ENCODE results near the gene ICAM3.
A peak's percentile ranks its signal among the peaks of the same experiment; 100 is the strongest.

Gene ICAM3

DNA sequence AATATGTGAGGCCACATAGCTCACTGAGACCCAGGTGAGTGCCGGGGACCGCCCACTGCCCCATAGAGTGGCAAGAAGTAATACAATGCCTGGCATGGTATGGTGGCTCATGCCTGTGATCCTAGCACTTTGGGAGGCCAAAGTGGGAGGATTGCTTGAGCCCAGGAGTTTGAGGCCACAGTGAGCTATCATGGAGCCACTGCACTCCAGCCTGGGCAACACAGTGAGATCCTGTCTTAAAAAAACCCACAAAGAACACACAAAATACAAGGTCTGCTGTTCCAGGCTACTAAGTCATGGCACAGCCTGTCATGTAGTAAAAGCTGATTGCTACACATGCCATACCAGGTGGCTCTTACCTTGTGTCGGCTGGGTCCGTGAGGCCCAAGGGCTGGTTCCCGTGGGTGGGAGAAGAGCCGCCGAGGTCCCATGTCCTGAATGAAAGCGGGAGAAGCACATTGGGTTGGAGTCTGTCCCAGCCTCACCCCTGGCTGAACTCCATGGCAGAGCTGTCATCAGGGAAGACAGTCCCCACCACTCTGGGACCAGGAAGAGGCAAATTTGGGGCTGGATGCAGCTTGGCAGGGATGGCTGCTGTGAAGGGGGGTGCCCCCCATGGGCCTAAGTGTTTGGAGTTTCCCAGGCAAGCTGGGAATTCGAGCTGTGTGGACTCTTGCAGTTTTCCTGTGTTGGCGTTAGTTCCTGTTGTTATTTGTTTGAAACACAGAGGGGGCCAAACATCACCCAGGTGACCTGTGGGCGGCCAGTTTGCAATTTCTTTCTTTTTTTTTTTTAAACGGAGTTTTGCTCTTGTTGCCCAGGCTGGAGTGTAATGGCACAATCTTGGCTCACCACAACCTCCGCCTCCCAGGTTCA lies 20.4 kb downstream of the ICAM3 start:
- no peak for DNase-seq

DNA sequence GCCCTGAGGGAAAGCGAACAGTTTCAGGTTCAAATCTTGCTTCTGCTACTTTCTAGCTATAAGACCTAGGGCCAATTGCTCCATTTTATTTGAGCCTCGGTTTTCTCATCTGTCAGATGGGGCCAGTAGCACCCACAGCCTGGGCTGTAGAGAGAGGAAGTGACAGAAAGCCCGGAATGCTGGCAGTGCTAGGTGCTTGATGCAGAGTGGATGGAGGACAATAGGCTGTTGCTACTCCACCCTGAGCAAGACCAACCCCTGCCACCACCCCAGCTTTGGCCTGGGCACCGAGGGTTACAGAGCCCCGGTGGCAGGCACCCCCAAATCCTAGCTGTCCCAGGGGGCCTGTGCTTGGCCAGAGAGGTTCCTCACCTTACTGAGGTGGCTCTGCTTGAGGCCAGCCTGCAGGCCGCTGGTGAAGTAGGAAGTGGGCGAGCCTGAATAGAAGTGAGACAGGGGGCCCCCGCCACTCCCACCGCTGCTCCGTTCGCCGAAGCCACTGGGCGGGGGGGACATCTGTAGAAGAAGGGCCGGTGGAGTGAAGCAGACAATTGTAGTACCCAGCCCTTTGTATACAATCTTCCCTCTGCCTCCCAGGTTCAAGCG lies 21.5 kb downstream of the ICAM3 start:
- no peak for DNase-seq

DNA sequence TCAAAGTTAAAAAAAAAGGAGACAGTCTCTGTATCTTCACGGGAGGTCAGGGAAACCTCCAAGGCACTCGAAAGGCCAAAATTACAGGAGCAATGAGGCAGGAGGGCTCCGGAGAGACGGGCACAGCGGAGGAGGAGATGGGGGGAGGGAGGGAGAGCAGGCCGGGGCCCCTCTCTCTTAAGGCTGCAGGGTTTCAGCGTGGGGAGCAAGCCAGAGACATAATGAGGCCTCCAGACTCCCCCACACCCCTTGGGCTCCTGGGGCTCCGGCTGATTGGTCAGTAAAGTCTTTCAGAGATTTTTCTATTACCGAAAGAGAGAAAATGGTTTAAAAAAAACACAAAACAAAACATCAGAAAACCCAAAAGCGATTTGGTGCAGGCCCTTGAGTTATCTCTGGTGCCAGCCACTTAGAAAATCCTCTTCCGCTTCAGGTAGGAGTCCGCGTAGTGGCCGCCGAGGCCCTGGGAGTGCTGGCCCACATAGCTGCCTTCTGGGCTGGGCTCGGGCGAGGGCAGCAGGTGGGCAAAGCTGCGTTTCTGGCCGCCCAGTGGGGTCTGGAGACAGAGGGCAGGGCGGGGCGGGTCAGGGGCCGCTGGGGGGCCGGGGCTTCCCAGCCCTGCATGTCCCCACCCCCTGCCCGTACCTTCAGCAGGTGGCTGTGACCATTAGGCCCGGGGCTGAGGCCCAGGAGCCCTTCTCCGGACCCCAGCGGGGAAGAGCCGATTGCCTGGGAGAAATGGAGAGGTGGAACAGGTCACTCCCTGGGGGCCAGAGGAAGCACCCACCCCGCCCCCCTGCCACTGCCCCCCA lies 22.2 kb downstream of the ICAM3 start:
- DNase-seq = no peak

DNA sequence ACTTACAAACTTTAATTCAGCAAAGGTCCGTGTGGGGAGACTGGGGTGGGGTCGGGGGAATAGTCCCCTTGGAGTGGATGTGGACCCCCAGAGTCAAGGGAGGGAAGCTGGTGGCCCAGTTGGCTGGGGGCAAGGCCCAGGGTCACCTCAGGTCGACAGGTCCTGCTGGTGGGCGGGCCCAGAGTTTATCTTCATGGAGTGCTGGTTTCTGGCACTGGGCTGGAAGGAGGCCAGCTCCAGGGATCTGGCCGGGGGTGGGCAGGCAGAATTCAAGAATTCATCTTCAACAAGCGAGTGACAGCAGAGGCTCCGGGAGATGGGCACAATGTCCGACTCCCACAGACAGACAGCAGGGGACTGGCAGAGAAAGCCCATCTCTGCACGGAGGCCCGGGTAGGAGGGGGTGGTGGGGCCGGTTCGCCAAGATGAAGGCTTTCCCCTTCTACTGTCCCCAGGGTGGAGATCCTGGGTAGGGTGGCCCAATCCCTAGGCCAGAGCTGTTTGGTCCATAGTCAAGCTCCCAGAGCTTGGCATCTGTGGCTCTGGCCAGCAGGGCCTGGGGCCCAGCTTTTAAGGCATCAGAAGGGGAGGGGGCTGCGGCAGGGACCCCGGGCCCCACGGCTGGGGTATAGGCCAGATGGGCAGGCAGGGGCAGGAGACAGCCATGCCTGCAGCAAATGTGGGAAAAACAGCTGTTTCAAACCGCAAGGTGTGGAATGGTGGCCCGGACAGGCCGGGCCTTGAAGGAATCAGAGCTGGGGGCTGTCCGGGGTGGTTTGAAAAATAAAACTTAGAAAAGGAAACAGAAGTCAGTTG lies 23.0 kb downstream of the ICAM3 start:
- DNase-seq = no peak

DNA sequence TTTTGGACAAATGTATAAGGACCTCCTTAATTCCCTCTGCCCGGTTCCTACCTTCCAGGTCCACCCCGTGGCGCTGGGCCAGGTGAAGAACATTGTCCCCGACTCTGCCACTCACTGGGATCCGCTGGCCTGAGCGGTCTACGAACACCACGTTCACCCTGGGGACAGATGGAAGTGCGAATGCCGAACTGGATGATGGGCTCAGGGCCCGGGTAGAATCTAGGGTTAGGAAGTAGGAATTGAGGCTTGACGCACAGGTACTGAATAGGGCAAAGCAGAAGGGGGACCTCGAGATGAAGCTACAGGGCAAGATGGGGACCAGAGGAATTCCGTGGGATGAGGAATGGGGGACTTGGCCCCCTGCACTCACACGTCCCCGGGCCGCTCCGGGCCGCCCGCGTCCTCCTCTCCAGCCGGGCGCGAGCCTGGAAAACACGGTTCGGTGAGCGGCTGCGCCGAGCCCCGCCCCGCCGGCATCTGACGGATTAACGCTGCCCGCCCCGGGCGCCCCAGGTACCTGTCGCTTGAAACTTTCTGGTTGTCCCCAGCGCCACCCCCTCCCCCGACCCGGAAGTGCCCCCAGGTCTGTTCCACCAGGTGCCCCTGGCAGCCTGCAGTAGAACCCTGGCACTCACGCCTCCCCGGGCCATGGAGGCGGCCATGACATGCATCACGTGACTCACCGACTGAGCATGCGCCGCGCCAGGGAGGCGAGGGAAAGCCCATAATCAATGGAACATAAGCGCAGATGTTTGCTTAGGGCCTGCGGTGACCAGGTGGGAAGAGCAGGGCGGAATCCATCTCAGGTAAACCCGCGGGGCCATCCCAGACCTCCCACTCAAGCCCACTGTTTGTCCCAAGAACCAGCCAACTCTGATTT lies 23.8 kb downstream of the ICAM3 start, which contains the start of gene FDX2:
Gene FDX2 (minus strand): TSS at position 681 of the 880 bp plus-strand sequence. CDS start 19 bp downstream, at position 662.
- peak; percentile 93 for DNase-seq

DNA sequence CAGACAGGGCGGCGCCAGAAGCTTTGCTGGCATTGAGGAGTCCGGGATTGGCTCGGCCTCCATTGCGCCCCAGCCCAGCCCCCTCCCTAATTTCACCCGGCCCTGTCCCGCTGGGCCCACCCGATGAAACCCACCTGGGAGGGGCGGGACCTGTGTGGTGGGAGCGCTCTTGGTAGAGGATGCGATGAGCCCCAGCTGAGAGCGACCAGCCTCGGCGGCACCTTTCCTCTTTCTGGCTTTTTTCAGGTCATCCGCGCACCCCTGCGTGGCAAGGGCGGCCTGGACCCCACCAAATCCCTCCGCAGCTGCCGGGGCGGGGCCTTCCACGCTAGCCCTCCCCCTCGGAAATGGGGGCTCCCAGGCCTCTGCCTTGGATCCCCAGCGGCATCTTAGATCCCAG lies 30.0 kb downstream of the ICAM3 start, which contains the start of gene ZGLP1:
Gene ZGLP1 (minus strand): TSS at position 393 of the 400 bp plus-strand sequence.
- DNase-seq = no peak

DNA sequence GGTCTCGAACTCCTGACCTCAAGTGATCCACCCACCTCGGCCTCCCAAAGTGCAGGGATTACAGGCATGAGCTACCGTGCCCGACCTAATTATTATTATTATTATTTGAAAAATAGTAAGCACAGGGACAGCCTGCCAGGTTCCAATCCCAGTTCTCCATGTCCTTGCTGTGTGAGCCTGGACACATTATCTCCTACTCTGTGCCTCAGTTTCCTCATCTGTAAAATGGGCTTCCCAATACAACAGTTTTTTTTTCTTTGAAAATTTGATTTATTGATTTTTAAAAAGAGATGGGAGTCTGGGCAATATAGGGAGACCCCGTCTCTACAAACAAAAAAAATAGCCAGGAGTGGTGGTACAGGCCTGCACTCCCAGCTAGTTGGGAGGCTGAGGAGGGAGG lies 33.1 kb downstream of the ICAM3 start:
- no peak for DNase-seq

DNA sequence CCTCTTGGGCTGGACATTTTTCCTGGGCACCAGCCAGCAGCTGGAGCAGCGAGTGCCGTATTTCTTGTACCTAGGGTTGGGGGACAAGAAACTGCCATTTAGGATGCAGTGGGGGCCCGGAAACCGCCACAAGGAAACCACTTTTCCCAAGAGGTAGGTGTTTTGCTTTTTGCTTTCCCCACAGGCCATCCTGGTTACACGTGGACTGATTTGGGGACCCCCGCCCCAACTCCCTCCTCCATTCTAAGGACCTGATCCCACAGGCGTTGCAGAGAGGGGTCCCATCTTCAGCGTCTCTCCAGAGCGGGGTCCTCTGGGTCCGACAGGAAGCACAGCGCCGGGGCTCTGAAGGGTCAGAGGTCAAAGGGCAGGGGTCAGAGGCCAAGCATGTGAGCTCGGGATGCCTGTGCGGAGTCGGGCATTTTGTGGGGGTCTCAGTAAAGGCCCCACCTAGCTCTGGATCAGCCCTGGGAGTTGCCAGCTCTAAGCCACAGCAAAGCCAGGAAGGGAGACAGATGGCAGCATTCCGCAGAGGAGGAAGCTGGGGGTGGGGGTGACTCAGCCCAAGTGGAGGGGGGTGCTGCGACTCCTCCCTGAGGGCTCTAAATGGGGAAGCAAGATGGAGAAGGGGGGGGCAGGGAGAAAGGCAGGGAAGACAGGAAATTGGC lies 34.2 kb downstream of the ICAM3 start:
- DNase-seq = no peak

DNA sequence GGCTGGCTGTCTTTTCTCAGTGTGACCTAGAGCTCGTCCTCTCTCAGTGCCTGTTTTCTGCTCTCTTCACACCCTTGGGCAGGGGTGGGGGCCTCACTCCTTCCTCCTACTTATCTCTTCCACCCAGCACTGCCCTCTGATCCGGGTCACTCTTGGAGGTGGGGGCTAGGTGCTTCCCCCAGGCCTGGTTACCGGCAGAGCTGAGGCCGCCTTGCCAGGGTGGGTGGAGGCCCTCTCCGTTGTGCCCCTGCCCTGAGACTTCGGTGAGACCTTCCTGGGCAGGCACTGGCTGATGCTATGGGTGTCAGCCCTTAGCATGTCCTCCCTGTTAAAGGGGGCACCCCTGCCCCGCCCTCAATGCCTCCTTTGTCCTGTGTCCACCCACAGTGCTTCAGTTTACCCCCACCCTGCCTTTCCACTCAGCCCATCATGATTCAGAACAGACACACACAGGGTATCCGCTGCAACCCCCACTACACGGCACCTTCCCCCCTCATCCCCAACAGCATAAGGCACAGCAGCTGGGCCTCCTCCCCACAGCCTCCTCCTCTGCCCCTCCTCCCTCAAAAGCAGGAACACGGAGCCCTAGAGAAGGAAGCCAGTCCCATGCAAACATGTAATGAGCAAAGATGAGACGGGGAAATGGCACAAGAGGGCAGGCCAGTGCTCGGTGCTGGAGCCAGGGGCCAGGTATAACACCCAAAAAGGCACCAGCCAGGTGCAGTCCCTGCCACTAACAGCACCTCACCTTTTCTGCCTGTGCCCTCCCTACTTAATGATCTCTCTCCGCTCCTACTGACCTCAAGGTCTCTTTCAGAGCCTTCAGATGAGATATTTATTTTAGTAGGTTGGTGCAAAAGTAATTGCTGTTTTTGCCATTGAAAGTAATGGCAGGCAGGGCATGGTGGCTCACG lies 39.6 kb downstream of the ICAM3 start:
- DNase-seq = no peak

DNA sequence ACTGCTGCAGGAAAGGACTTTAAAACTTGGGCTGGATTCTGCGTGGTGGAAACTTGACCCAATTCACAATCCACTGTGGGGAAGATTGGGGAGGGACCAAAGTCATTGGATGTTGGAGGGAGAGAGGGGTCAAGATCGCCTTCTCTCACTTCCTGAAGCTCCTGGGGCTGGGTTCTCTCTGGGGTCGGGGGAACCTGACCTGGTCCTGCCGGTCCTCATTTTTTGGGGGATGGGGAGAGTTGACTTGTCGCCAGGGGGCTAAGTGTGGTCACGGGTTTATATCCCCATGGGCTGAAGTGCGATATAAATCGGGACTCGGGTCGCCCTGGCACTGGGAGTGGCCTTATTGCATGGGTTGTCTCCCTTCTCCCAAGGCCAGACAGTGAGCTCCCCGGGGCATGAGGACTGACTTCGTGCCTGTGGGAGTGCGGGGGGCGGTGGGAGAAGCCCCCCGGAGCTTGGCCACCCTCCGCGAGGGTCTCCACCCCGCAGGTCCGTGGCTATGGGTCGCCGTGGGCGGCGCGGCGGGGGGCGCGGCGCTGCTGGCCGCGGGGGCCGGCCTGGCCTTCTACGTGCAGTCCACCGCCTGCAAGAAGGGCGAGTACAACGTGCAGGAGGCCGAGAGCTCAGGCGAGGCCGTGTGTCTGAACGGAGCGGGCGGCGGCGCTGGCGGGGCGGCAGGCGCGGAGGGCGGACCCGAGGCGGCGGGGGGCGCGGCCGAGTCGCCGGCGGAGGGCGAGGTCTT lies 43.4 kb downstream of the ICAM3 start:
- no peak for DNase-seq

DNA sequence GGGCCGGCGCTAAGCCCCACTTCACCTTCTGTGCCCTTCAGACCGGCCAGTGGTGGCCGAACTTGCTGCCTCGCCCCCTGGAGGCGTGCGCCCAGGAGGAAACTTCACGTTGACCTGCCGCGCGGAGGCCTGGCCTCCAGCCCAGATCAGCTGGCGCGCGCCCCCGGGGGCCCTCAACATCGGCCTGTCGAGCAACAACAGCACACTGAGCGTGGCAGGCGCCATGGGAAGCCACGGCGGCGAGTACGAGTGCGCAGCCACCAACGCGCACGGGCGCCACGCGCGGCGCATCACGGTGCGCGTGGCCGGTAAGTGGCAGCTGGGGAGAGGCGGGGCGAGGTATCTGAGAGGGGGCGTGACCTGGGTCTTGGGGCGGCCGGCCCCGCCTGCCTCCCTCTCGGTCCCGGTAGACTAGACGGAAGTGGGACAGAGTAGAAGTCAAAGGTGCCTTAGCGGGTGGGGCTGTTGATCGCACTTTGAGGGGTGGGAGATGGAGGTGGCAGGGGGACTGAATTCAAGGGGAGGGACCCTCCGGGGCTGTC lies 44.0 kb downstream of the ICAM3 start:
- DNase-seq = peak; percentile 55

DNA sequence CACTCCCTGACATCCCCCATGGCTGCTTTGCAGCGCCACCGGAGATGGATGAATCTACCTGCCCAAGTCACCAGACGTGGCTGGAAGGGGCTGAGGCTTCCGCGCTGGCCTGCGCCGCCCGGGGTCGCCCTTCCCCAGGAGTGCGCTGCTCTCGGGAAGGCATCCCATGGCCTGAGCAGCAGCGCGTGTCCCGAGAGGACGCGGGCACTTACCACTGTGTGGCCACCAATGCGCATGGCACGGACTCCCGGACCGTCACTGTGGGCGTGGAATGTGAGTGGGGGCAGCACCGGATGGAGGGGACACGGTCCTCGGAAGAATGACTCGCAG lies 45.1 kb downstream of the ICAM3 start:
- no peak for DNase-seq

DNA sequence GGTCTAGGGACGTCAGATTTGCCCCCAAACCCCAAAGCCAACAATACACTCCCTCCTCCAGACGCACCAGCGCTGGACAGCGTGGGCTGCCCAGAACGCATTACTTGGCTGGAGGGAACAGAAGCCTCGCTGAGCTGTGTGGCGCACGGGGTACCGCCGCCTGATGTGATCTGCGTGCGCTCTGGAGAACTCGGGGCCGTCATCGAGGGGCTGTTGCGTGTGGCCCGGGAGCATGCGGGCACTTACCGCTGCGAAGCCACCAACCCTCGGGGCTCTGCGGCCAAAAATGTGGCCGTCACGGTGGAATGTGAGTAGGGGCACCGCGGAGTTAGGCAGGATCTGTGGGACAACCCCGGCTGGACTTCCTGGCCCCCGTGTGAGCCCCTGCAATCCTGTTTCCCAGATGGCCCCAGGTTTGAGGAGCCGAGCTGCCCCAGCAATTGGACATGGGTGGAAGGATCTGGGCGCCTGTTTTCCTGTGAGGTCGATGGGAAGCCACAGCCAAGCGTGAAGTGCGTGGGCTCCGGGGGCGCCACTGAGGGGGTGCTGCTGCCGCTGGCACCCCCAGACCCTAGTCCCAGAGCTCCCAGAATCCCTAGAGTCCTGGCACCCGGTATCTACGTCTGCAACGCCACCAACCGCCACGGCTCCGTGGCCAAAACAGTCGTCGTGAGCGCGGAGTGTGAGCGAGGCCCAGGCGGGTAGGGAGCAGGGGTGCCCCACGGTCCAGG lies 45.6 kb downstream of the ICAM3 start:
- DNase-seq = no peak

DNA sequence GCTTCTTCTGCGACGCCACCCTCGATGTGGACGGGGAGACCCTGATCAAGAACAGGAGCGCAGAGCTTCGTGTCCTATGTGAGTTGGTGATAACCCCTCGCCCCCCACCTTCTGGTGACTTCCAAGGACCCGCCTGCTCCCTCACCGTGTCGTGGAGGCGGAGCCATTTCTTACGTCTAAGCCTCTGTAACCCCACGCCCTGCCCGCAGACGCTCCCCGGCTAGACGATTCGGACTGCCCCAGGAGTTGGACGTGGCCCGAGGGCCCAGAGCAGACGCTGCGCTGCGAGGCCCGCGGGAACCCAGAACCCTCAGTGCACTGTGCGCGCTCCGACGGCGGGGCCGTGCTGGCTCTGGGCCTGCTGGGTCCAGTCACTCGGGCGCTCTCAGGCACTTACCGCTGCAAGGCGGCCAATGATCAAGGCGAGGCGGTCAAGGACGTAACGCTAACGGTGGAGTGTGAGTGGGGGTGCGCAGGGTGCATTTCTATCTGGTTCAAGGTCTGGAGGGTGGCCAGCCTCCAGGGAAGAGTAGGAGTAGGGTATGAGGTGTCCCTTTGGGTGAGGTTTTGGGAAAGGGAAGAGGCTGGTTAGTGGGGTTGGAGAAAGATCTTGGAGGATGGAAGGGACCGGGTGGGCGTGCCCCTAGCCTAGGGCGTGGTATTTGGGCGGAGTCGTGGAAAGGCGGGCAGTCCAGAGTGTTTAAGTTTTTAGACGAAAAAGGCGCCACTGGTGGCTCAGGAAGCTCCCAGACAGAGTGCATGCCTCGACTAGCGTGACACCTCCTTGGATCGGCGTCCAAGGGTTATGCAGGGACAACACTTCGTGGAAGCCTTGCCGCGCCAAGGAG lies 46.4 kb downstream of the ICAM3 start:
- no peak for DNase-seq

DNA sequence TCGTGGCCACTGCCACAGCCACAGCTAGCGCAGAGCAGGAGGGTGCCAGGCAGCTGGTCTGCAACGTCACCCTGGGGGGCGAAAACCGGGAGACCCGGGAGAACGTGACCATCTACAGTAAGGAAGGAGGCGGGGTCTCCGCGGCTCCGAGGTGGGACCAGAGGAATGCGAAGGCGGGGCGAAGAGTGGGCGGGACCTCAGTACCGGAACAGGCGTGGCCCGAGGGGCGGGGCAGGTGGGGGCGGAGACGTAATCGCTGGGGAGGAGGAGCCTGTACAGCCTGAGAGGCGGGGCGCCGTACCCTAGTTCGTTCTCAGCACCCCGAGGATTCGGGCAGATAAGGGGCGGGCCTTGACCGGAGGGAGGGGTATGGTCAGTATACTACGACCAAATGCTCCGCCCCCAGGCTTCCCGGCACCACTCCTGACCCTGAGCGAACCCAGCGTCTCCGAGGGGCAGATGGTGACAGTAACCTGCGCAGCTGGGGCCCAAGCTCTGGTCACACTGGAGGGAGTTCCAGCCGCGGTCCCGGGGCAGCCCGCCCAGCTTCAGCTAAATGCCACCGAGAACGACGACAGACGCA lies 47.1 kb downstream of the ICAM3 start:
- DNase-seq = peak; percentile 44

DNA sequence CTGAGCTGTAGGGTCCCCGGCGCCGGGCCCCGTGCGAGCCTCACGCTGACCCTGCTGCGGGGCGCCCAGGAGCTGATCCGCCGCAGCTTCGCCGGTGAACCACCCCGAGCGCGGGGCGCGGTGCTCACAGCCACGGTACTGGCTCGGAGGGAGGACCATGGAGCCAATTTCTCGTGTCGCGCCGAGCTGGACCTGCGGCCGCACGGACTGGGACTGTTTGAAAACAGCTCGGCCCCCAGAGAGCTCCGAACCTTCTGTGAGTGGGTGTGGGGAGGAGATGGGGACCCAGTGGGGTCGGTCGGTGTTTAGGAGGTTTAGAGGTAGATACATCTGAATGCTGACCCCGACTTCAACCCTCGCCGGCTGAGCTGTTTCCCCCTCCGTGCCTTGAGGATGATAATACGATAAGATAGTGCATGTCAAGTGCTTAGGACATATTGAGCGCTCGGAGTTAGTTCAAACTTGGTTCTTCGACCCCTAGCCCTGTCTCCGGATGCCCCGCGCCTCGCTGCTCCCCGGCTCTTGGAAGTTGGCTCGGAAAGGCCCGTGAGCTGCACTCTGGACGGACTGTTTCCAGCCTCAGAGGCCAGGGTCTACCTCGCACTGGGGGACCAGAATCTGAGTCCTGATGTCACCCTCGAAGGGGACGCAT lies 47.7 kb downstream of the ICAM3 start:
- DNase-seq = no peak

Measured in effector CD4-positive, alpha-beta T cell (primary cell).